Mucosa of descending colon (tissue), 3 donors: Measurements from ENCODE around the gene TNNT2. TPM values are rescaled to one million over a fixed set of nuclear protein-coding genes. Genes with fewer than 3 reads are reported as not detected.

ENCODE experiments used
- ATAC-seq: fragments of 200-7000 bp; cut with Tn5 transposase; one replicate; pipeline ENCODE4 v1.9.1; 2020; ENCODE audit warnings: mild to moderate bottlenecking, moderate library complexity
- DNase-seq, 3 donors: peaks; one replicate each; pipeline ENCODE4 v3.0.0-alpha.2; 2020
- H3K36me3 ChIP-seq: fragments of 200-600 bp; one replicate; pipeline ENCODE4 v1.8.0; 2021; ENCODE audit warnings: low read depth, mild to moderate bottlenecking
- H3K4me1 ChIP-seq: fragments of 200-600 bp; one replicate; pipeline ENCODE4 v1.8.0; 2021; ENCODE audit warnings: low read depth, mild to moderate bottlenecking
- H3K4me3 ChIP-seq: fragments of 200-600 bp; one replicate; pipeline ENCODE4 v1.8.0; 2021; ENCODE audit warnings: mild to moderate bottlenecking
- H3K9me3 ChIP-seq: fragments of 200-600 bp; one replicate; pipeline ENCODE4 v1.8.0; 2021; ENCODE audit warnings: mild to moderate bottlenecking
- intact Hi-C, 2 donors: fragments of 100-400 bp; cut with DNase I in 1 of 2; cut with micrococcal nuclease in 1 of 2; formaldehyde crosslinking; loops; one replicate each; pipeline versions ENCODE4 v1.11.0 to v1.11.1; 2022; cut with DNase I, micrococcal nuclease
- total RNA-seq, 3 donors: library from RNA; stranded (reverse); fragmentation: NEBNext Ultra II Directional in 2 of 3; extraction: Animal tissue kit (Norgen Biotek cat#: 25700) in 2 of 3; gene quantifications; one replicate each; pipeline versions ENCODE4 v1.2.1 to v1.2.4, GENCODE V29; 2021 to 2023
- TF ChIP-seq, protein P1 (sequence below): fragments of 200-600 bp; IDR thresholded peaks from one replicate; pipeline ENCODE4 v1.8.0; 2022; ENCODE audit warnings: antibody characterized with exemption, mild to moderate bottlenecking
- donor health status: DM: no; HTN: no; CAD: no; lungs with moderate emphysema.
- donor health status: DM: no; HTN: no; CAD: no.
- donor health status: DM: no; HTN: yes; CAD: no.

The TNNT2 gene
- total RNA-seq, 3 donors from 2014 or later, result 0.28 to 4.0 (median 2.0) TPM

DNA sequence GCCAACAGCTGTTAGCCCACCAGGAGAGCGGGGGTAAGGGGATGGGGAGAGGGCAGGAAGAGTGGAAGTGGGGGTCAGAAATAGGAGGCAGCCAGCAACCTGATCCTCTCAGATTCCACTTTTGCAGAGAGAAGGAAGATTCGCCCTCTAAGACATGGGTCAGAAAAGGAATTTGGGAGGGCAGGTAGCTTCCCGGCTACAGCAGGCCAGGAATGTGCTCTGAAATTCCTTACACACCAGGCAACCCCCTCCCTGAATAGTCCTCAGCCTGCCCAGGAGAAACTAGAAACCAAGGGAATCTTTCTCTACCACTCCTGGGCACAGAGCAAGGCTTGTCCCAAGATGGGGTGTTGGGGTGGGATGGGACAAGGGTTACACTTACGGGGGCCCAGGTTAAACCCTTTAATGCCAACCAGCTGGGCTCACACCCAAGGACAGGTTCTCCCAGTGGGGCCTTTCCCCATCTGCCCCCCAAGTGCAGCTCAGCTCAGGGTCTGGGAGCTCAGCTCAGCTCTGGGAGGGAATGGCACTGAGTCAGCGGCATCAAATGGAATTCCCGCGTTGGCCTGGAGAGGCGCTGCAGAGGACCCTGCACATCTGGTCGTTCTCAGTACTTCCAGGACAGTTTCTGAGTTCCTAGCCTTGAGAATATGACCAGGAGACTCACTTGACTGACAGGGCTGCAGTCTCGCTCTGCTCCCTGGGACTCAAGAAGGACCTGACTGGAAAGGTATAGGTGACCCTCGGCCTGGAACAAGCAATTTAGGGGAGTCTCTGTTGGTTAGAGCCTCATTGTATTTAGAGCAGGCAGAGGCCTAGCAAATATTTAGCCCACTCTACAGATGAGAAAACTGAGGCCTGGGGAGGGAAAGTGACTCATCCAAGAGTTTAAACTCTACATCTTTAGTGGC is 761 bp downstream of the TNNT2 start:
- no peaks in the 10 kb centered on the region for H3K9me3 ChIP-seq
- H3K36me3 ChIP-seq, result no peaks in the 10 kb centered on the region
- no peak overlapping the region for H3K4me3 ChIP-seq
- DNase-seq (peak in 2 of 3 donors; percentile 54 to 65), ATAC-seq (peak; percentile 64)
- no peaks in the 10 kb centered on the region for H3K4me1 ChIP-seq
- TF ChIP-seq, protein P1, sequence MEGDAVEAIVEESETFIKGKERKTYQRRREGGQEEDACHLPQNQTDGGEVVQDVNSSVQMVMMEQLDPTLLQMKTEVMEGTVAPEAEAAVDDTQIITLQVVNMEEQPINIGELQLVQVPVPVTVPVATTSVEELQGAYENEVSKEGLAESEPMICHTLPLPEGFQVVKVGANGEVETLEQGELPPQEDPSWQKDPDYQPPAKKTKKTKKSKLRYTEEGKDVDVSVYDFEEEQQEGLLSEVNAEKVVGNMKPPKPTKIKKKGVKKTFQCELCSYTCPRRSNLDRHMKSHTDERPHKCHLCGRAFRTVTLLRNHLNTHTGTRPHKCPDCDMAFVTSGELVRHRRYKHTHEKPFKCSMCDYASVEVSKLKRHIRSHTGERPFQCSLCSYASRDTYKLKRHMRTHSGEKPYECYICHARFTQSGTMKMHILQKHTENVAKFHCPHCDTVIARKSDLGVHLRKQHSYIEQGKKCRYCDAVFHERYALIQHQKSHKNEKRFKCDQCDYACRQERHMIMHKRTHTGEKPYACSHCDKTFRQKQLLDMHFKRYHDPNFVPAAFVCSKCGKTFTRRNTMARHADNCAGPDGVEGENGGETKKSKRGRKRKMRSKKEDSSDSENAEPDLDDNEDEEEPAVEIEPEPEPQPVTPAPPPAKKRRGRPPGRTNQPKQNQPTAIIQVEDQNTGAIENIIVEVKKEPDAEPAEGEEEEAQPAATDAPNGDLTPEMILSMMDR, result peak; percentile 42
- intact Hi-C loops, result no loop called here

DNA sequence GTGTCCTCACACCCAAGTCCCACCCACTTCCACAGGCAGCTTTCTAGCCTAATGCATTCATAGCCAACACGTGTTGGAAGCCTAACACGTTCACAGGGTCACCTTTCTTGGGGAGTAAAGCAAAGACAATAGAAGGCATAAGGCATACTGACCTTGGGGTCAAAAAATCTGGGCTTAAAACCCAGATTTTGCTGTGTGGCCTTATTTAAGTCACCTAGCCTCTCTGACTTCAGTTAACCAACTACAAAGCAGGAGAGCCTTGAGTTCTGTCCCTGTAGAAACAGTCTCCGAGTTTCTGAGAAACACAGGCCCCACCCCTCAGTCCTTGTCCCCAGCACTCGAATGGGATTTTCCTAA is 1.4 kb downstream of the TNNT2 start:
- no peak for ATAC-seq
- H3K4me1 ChIP-seq, result no peaks in the 10 kb centered on the region
- no peak for DNase-seq
- H3K9me3 ChIP-seq, result no peaks in the 10 kb centered on the region
- H3K4me3 ChIP-seq, result no peak overlapping the region
- H3K36me3 ChIP-seq, result no peaks in the 10 kb centered on the region
- intact Hi-C loops, result no loop called here
- TF ChIP-seq, protein P1, result no peak

DNA sequence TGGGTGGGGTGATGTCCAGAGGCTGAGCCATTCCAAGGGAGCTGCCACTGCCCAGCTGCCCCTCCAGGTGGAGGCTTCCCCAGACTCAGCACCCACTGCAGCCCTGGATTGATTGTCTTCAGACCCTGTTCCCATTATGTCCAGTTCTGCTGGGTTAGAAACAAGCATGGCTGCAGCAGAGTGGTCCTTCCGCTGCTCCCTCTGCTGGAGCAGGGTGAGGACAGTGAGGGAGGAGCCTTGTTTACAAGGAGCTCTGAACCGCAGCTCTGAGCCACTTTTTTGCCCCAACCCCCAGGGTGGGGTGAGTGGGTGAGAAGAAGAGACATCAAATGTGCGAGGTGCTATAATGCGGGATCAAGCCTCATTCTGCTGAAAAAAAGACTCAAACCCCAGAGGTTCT is 2.3 kb downstream of the TNNT2 start:
- intact Hi-C loops, result no loop called here
- TF ChIP-seq, protein P1, result no peak
- H3K36me3 ChIP-seq, result no peaks in the 10 kb centered on the region
- no peak overlapping the region for H3K4me3 ChIP-seq
- H3K4me1 ChIP-seq, result no peaks in the 10 kb centered on the region
- no peak for ATAC-seq
- no peaks in the 10 kb centered on the region for H3K9me3 ChIP-seq
- no peak for DNase-seq

DNA sequence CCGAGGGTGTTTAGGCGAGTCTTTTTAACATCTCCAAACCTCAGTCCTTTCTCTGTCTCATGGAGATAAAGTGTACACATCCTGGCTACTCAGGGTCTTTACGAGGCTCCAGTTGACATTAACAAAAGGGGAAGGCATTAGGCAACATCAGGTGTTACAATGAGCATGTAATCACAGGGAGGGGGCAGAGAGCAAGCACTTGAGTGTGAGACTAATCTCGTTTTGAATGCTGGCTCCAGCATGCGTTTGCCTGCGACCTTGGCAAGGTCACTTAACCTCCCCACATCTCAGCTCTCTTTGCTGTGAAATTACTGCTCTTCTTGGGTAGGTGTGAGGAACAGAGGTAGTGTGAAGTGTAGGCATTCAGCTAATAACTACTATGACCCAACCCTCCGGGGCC is 3.1 kb downstream of the TNNT2 start:
- H3K36me3 ChIP-seq, result no peaks in the 10 kb centered on the region
- H3K4me3 ChIP-seq, result no peak overlapping the region
- no peak for ATAC-seq
- TF ChIP-seq, protein P1, result no peak
- DNase-seq, result no peak
- no peaks in the 10 kb centered on the region for H3K4me1 ChIP-seq
- intact Hi-C loops, result no loop called here
- H3K9me3 ChIP-seq, result no peaks in the 10 kb centered on the region

DNA sequence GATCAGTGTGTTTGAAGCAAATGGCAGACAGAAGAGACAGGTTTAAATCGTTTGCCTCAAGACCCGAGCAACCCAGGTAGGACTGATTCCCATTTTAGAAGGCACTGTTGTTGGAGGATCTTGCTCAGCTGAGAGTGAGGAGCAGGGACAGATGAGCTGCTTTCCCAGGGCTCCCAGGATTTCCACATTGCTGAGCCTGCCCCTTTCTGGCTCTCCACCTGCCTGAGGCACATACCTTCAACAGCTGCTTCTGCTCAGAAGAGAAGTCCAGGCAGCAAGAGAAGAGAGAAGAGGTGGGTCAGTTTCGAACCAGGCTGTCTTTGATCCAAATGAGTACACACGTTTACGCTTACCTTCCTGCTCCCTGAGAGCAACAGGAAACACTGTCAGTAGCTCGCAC is 5.7 kb downstream of the TNNT2 start:
- Histone ChIP-seq H3K4me1 (no peaks in the 10 kb centered on the region), H3K36me3 (no peaks in the 10 kb centered on the region), H3K9me3 (no peaks in the 10 kb centered on the region), H3K4me3 (no peak overlapping the region)
- ATAC-seq (no peak), DNase-seq (no peak)
- TF ChIP-seq, protein P1, result no peak
- intact Hi-C loops, result no loop called here
